GM21381 (cell line): ENCODE measurements around the gene PTPN21.

ENCODE experiments used
- ATAC-seq: cut with Tn5 transposase; IDR thresholded peaks from one replicate; pipeline ENCODE4 v1.9.1; 2021; ENCODE audit warnings: mild to moderate bottlenecking, moderate library complexity; ENCODE audit not compliant: unreplicated experiment

The PTPN21 gene

DNA sequence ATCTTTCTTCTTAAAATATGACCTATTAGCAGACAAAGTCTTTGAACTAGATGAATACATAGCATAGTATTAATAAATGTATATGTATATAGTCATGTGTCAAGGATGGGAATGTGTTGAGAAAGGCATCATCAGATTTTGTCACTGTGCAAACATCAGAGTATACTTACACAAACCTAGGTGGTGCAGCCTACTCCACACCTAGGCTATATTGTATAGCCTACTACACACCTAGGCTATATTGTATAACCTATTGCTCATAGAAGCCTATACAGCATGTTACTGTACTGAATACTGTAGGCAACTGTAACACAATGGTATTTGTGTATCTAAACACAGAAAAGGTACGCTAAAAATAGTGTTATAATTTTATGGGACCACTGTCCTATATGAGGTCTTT, 47.6 kb downstream of the PTPN21 start:
- ATAC-seq = no peak

DNA sequence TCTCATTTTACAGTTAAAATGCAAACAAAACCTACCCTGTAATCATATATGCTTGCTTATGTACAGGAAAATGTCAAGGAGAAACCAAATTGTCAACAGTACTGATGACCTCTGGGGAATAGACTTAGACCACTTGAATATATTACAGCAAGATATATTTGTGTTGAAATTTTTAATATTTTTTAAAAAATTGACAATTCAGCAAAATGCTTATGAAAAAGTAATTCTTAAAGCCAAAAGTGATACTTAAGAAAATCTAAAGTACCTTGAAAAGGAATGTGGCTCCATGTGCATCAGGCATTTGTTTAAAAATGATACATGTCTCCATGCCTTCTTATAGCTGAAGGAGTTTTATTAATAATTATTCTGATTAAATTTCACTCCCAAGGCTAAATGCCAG, 49.2 kb downstream of the PTPN21 start:
- no peak for ATAC-seq

DNA sequence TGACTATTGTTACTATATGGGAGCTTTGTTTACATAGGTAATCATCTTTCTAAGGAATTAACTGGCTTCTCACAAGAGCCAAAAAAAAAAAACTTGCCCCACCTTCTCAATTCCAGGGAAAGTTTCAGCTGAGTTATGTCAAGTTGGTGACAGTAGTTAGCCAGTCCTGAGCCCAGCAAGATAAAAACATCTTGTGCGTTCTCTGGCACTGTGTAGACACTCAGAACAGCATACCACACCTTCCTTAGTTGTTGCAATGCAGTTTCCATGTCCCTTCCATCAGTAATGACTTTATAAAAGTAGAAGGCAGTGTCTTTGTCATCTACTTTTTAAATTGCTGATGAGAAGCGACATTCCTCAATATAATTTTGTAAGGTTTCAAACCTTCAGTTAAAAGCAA, 50.2 kb downstream of the PTPN21 start:
- no peak for ATAC-seq

- no peak for ATAC-seq
Measured at GRCh38 chr14:88503754-88504406, 50.9 kb downstream of the PTPN21 start.

GRCh38 chr14:88502740-88503139, 52.1 kb downstream of the PTPN21 start:
- no peak for ATAC-seq

- no peak for ATAC-seq
Measured at GRCh38 chr14:88500611-88501010, 54.2 kb downstream of the PTPN21 start.

- ATAC-seq = no peak
Measured at GRCh38 chr14:88499225-88499624, 55.6 kb downstream of the PTPN21 start.

- ATAC-seq = no peak
Measured at GRCh38 chr14:88496414-88496813, 58.4 kb downstream of the PTPN21 start.

DNA sequence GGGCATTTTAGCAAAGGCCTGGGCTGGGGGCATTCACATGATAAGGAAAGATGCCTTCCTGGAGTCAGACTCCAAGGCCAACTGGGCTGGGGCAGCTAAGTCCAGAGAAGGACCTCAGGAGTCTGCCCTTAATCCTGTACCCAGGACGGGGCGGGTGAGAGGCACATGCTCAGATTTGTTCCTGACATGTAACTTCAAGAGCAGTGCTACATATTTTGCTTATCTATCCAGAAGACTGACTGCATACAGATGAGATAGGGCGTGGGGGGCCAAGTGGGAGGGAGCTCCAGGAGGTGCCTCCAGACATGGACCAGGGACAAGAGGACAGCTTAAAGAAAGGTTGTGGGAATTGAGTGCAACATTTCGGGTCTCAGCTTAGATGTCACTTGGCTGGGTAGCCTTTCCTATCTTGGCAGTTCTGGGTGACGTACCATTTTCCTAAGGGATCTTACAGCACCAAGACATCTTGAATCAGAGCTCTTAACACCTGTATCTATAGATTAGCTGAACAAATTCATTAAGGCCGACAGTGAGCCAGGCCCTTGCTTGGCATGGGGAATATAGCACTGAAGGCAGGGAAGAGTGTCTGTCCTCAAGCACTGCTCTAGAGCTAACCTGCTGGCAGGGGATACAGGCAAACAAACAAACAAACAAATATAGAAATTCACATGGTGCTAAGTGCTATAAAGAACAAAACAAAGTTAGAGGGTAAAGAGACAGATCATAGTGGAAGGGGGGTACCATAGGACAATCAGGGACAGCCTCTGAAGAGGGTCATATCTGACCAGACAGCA, 61.2 kb downstream of the PTPN21 start:
- ATAC-seq = no peak

DNA sequence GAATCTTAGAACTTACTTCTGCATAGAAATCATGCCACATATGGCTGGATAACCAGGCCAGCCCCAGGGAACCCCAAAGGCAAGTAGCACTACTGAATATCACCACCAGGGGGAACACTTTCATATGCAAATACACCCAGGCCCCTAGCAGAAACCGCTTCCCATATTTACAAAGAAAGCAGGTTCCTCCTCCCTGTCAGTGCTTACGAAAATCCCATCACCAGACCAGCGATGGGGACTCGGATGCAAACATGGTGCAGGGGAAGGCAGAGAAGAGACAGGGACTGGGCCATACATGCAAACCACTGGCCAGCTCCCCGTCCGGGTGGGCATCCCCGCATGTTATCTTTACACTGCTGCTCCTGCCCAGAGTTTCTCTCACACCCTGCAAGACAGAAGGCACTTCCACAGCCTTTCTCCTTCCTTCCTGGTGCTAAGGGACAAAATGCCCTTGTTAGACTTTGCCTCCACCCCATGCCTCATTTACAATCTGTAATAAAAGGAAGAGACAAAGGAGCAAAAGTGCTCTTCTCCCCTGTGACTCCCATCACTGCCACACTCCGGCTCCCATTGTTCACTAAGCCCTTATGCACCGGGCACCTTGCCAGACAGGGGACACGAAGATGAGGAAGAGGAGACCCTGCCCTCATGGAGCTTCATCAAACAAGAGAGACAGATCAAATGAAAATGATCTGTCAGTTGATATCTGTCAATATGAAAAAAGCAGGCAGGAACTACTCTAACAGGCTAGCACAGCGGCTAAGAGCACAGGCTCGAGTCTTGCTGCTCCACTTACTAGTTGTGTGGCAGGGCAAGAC, 62.3 kb downstream of the PTPN21 start:
- ATAC-seq = peak; percentile 94

GRCh38 chr14:88490168-88490567, 64.6 kb downstream of the PTPN21 start:
- ATAC-seq = no peak

DNA sequence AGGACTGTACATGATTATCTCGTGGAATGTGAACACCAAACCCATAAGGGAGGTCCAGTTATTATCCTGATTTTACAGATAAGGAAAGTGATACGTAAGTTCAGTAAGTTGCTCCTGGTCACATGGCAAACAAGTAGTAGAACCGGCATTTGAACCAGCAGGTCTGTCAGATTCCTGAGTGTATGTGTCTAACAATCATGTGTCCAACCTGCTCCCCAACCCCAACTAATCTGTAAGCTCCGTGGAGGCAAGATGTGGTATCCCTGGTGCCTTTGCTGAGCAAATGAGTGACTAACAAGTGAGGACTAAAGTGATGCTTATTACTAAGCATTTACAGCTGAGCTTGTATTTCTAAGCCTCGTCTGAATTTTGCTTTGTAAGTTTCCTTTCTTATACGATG, 65.9 kb downstream of the PTPN21 start:
- no peak for ATAC-seq

DNA sequence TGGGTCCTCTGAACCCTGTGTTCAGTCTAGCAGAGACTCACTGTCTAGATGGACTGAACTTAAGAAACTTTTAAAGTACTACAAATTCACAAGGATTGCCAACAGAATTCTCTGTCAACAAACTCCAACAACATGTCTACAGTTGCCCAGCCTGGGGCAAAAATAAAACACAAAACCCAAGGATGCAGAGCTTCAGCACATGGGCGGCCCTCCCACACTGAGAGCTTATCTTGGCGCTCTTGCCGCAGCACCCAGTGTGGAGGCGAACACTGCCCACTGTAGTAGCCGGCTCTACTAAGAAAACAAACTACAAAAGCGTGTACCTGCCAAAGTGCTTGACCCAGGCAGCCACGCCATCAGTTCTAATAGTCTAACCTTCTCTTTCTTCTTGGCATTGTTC, 66.7 kb downstream of the PTPN21 start:
- no peak for ATAC-seq

GRCh38 chr14:88482524-88482923, 72.3 kb downstream of the PTPN21 start:
- ATAC-seq = no peak

- no peak for ATAC-seq
Measured at GRCh38 chr14:88481794-88482193, 73.0 kb downstream of the PTPN21 start.

DNA sequence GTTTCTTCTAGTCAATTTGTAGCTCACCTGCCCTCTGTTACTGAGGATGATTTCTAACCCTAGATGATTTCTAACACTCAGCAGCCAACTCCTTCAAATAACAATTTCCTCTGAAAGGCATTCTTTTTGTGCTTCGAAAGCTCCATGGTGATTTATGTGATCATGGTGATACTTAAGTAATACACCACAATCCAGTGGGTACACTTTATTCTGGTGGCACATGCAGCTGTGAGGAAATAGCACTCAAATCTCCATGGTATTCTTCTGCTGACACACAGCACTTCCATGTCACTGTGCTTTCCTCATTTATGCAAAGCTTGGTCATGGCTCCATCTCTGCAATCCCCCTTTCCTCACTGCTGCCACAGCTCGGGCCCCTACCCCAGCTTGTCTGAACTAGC, 73.7 kb downstream of the PTPN21 start:
- no peak for ATAC-seq

- ATAC-seq = no peak
Measured at GRCh38 chr14:88479574-88479987, 75.2 kb downstream of the PTPN21 start.

DNA sequence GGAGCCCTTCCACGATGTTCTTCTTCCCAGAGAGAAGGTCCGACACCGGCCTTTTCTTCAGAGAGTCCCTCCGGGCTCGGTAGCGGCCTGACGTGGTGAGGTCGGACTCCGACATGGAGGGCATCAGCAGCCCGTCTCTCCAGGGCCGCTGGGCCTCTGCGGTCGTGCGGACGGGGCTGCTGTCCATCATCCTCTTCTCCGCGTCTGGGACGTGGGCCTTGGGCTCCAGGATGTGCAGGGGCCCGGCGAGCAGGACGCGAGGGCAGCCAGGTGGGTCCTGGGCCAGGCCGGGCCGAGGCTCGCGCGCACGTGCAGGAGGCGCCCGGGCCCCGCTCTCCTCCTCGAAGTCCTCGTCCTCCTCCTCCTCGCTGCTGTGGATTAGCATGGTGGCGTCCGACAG, 75.9 kb downstream of the PTPN21 start:
- ATAC-seq = no peak

DNA sequence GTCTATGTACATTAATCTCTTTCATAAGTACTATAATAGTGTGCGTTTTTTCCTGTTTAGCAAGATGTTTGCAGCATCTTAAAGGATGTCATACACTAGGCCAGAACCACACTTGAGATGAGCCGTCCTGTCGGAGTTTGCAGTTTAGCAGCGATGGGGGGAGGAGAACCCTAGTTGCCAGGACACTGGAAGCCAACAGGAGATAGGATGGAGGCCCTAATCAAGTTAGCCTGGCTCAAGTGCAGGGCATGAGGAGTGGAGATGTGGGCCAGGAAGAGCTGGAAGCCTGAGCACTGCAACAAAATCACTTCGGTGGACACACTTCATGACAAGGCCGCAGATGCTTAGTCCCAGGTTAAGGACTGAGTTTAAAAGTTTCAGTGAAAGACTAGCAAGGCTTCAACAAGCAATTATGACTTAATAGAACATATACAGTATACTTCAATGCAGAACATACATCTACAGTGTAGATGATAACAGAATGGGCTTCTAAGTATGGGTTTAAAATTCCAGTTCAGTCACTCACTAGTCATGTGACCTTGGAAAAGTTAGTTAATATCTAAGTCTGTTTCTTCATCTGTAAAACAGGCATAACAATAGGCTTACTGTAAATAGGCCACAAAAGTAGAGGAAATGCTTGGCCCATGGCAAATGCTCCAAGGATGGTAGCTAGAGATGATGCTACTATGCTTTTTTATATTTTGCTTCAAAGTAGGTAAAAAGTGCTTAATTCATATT, 77.1 kb downstream of the PTPN21 start:
- ATAC-seq = no peak

DNA sequence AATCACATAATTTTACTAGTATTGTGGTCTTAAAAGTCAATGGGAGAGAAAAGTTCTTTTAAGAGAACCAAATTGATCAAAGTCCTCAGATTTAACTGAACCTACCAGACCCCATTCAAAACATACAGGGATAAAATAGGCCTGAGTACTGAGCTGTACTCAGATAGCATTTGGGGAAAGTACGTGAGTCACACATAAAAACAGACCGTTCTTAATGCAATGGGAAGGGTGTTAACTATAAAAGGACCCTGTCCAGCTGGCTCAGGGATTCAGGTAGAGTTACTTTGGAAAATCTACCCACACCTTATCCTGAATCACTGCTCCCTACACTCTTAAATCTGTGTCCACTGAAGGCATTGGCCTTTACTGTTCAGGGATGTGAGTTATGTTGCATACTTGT, 78.0 kb downstream of the PTPN21 start:
- ATAC-seq = no peak

- ATAC-seq = no peak
Measured at GRCh38 chr14:88476214-88476774, 78.5 kb downstream of the PTPN21 start.
